Tibial nerve (tissue), 4 donors: ENCODE results near the gene TTC21A.

ENCODE experiments used
- CTCF ChIP-seq, 5 experiments: fragments of 200-600 bp in 3 of 5; fragments of 450-650 bp in 2 of 5; sonication (generic) in 3 of 5; IDR thresholded peaks; one replicate each; pipeline ENCODE4 v1.5.1; 2016 to 2019; ENCODE audit warnings: antibody characterized with exemption in 5 of 5, mild to moderate bottlenecking in 3 of 5, moderate library complexity in 2 of 5
- EP300 ChIP-seq, 2 donors: sonication (generic); formaldehyde crosslinking; IDR thresholded peaks; one replicate each; pipeline ENCODE4 v1.6.1; 2017; ENCODE audit warnings: antibody characterized with exemption in 2 of 2, mild to moderate bottlenecking in 1 of 2
- POLR2A ChIP-seq, 2 donors: fragments of 450-650 bp; IDR thresholded peaks; one replicate each; pipeline ENCODE4 v1.6.1; 2017; ENCODE audit warnings: antibody characterized with exemption in 2 of 2, mild to moderate bottlenecking in 2 of 2, moderate library complexity in 2 of 2

GRCh38 chr3:39170461-39170860 is 63.0 kb downstream of the TTC21A start:
- TF ChIP-seq CTCF (IDR thresholded peaks at IDR 0.05): no peak
- TF ChIP-seq POLR2A (IDR thresholded peaks at IDR 0.05): no peak
- TF ChIP-seq EP300 (IDR thresholded peaks at IDR 0.05): no peak
